Suprapubic skin (tissue), 4 donors: ENCODE measurements around the gene WNT3. TPM values are rescaled to one million over a fixed set of nuclear protein-coding genes. Genes with fewer than 3 reads are reported as not detected.

Experiments used
- DNase-seq, 2 donors: peaks; one replicate each; pipeline ENCODE4 v3.0.0-alpha.2; 2019; ENCODE audit warnings: low spot score in 2 of 2
- H3K27ac ChIP-seq: fragments of 200-600 bp; sonication (generic); one replicate; pipeline ENCODE4 v1.5.1; 2019
- H3K27me3 ChIP-seq: fragments of 200-600 bp; sonication (generic); one replicate; pipeline ENCODE4 v1.5.1; 2019
- H3K36me3 ChIP-seq: fragments of 200-600 bp; sonication (generic); one replicate; pipeline ENCODE4 v1.5.1; 2019
- H3K4me1 ChIP-seq: fragments of 200-600 bp; sonication (generic); one replicate; pipeline ENCODE4 v1.5.1; 2019
- H3K4me3 ChIP-seq: fragments of 200-600 bp; sonication (generic); one replicate; pipeline ENCODE4 v1.5.1; 2019; ENCODE audit warnings: mild to moderate bottlenecking
- H3K9me3 ChIP-seq: fragments of 200-600 bp; sonication (generic); one replicate; pipeline ENCODE4 v1.5.1; 2019
- EP300 ChIP-seq: sonication (generic); formaldehyde crosslinking; IDR thresholded peaks from one replicate; pipeline ENCODE4 v1.6.1; 2017; ENCODE audit warnings: antibody characterized with exemption
- POLR2A ChIP-seq, 2 donors: fragments of 450-650 bp; IDR thresholded peaks; one replicate each; pipeline ENCODE4 v1.6.1; 2017; ENCODE audit warnings: antibody characterized with exemption in 2 of 2, mild to moderate bottlenecking in 2 of 2, moderate library complexity in 2 of 2
- POLR2AphosphoS5 ChIP-seq, 3 donors: sonication (generic); formaldehyde crosslinking; IDR thresholded peaks; one replicate each; pipeline ENCODE4 v1.6.1; 2017; ENCODE audit warnings: antibody characterized with exemption in 3 of 3
- WGBS: methylation state at CpG from one replicate; pipeline ENCODE4 v1.1.5; 2018; 5-methylcytosine and 5-hydroxymethylcytosine counted together
- total RNA-seq, 4 donors: library from RNA; depleted of rRNA; stranded (reverse); fragments of >200 nt; gene quantifications; one replicate each; pipeline ENCODE4 v1.1.0, GENCODE V29; 2016
- TF ChIP-seq, protein P1 (sequence below), 2 donors: fragments of 200-600 bp in 1 of 2; fragments of 450-650 bp in 1 of 2; sonication (generic) in 1 of 2; IDR thresholded peaks; one replicate each; pipeline ENCODE4 v1.5.1; 2016 to 2019; ENCODE audit warnings: antibody characterized with exemption in 2 of 2, mild to moderate bottlenecking in 1 of 2, moderate library complexity in 1 of 2

Gene WNT3
- total RNA-seq, 4 donors from 2014 or later = 39.3 to 84.9 (median 61.7) TPM

DNA sequence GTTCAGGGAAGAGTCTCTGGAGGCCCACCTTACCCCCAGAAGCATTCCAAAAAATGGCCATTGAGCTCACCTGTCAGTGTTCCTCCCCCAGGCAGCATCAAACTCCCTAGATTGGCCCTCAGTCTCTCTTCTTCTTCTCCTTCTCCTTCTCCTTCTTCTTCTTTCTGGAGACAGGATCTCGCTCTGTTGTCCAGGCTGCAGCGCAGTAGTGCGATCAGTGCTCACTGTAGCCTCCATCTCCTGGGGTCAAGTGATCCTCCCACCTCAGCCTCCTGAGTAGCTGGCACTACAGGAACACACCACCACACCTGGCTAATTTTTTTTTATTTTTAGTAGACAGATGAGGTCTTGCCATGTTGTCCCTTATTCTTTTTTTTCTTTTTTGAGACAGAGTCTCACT is 16.4 kb upstream of the WNT3 start:
- 99% methylated on average over 3 of the region's 3 CpGs for WGBS
- H3K27me3 ChIP-seq = peaks cover 3% of the 10 kb centered on the region
- H3K27ac ChIP-seq = no peak overlapping the region
- TF ChIP-seq, protein P1, sequence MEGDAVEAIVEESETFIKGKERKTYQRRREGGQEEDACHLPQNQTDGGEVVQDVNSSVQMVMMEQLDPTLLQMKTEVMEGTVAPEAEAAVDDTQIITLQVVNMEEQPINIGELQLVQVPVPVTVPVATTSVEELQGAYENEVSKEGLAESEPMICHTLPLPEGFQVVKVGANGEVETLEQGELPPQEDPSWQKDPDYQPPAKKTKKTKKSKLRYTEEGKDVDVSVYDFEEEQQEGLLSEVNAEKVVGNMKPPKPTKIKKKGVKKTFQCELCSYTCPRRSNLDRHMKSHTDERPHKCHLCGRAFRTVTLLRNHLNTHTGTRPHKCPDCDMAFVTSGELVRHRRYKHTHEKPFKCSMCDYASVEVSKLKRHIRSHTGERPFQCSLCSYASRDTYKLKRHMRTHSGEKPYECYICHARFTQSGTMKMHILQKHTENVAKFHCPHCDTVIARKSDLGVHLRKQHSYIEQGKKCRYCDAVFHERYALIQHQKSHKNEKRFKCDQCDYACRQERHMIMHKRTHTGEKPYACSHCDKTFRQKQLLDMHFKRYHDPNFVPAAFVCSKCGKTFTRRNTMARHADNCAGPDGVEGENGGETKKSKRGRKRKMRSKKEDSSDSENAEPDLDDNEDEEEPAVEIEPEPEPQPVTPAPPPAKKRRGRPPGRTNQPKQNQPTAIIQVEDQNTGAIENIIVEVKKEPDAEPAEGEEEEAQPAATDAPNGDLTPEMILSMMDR (IDR thresholded peaks at IDR 0.05) = no peak
- TF ChIP-seq POLR2AphosphoS5 (IDR thresholded peaks at IDR 0.05) = no peak
- no peak for TF ChIP-seq POLR2A (IDR thresholded peaks at IDR 0.05)
- TF ChIP-seq EP300 = no peak
- H3K4me3 ChIP-seq = no peak overlapping the region
- peaks cover 7% of the 10 kb centered on the region for H3K4me1 ChIP-seq
- no peaks in the 10 kb centered on the region for H3K9me3 ChIP-seq
- H3K36me3 ChIP-seq = no peaks in the 10 kb centered on the region
- no peak for DNase-seq

DNA sequence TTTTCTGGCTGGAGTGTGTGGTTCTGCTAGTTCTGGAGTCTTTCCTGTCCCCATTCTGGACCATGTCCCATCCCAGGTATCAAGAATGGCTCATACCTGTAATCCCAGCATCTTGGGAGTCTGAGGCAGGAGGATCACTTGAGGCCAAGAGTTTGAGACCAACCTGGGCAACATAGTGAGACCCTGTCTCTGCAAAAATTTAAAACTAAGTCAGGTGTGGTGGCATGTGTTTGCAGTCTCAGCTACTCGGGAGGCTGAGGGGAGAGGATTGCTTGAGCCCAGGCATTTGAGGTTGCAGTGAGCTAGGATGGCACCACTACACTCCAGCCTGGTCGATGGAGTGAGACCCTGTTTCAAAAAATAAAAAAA is 15.3 kb upstream of the WNT3 start:
- Histone ChIP-seq H3K36me3 (no peaks in the 10 kb centered on the region), H3K4me3 (no peak overlapping the region), H3K27me3 (peaks cover 3% of the 10 kb centered on the region), H3K27ac (no peak overlapping the region), H3K4me1 (peaks cover 7% of the 10 kb centered on the region), H3K9me3 (no peaks in the 10 kb centered on the region)
- WGBS = 88% methylated on average over 2 of the region's 2 CpGs
- no peak for DNase-seq
- TF ChIP-seq, protein P1 (IDR thresholded peaks at IDR 0.05) = no peak
- no peak for TF ChIP-seq POLR2AphosphoS5 (IDR thresholded peaks at IDR 0.05)
- TF ChIP-seq POLR2A (IDR thresholded peaks at IDR 0.05) = no peak
- no peak for TF ChIP-seq EP300

DNA sequence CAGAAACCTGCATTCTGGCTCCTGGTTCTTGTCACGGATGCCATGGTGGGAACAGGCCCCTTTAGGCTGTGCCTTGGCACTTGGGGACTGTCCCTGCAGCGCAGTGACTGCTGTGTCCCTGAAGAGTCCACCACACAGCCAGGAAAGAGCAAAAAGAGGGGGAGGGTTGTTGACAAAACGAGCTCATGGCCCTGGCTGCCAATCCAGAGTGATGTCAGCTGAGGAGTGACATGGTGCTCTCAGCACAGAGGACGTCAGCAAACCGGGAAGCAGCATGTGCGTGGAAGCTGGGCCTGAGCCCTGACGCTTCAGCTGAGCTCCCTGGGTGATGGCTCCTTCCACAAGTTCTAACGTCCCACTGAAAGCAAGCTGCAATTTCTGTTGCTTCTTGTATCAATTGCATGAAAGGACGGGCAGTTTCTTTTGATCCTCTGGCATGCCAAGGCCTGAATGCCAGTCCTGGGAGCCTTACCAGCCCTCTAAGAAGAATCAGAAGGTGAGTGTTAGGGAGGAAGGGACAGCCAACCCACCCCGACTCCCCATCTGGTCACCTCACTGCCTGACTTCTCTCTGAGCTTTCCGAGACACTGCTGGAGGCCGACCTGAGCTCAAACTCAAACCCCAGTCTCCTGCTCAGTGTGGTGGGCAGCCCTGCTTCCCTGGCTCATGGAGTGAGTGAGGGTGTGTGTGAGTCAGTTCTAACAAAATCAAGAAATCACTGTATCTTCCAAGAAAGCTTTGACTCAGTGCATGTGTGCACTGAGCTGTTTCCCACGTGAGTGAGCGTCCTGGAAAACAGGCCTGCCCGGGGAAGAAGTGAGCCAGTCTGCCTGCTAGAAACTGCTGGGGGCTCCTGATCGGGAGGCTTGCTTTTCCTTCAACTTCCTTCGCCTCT is 14.7 kb upstream of the WNT3 start:
- H3K4me1 ChIP-seq = peaks cover 7% of the 10 kb centered on the region
- TF ChIP-seq POLR2AphosphoS5 (IDR thresholded peaks at IDR 0.05) (no peak), EP300 (no peak), POLR2A (IDR thresholded peaks at IDR 0.05) (no peak)
- TF ChIP-seq, protein P1 (IDR thresholded peaks at IDR 0.05) = no peak
- peaks cover 3% of the 10 kb centered on the region for H3K27me3 ChIP-seq
- H3K4me3 ChIP-seq = no peak overlapping the region
- no peak for DNase-seq
- peak overlapping the region; percentile 32 for H3K27ac ChIP-seq
- 33% methylated on average over 12 of the region's 17 CpGs for WGBS
- H3K36me3 ChIP-seq = no peaks in the 10 kb centered on the region
- H3K9me3 ChIP-seq = no peaks in the 10 kb centered on the region

DNA sequence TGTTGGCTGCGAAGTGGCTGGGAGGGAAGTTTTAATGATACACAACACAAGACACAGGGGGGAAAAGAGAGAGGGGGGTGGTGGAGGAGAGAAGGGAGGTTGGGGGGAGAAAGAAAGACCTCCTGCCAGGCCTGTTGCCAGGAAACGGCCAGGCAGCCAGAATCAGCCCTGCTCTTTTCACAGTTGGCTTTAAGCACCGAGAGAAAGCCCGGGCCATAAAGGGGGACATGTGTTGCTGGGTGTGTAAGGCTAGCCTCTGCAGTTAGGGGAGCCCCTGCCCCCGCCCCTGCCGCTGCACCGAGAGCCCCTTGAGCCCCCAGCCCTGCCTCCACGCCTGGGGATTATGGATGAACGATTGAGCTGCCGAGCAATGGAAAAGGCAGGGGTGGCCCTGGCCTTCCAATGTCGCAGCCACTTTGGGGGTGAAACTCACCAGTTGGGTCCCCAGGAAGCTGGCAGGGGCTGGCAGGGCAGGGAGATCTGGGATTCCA is 13.9 kb upstream of the WNT3 start:
- H3K27ac ChIP-seq = no peak overlapping the region
- DNase-seq = no peak
- H3K36me3 ChIP-seq = no peaks in the 10 kb centered on the region
- peaks cover 7% of the 10 kb centered on the region for H3K4me1 ChIP-seq
- peaks cover 3% of the 10 kb centered on the region for H3K27me3 ChIP-seq
- no peak overlapping the region for H3K4me3 ChIP-seq
- WGBS = 68% methylated on average over 5 of the region's 11 CpGs
- TF ChIP-seq EP300 = no peak
- no peaks in the 10 kb centered on the region for H3K9me3 ChIP-seq

DNA sequence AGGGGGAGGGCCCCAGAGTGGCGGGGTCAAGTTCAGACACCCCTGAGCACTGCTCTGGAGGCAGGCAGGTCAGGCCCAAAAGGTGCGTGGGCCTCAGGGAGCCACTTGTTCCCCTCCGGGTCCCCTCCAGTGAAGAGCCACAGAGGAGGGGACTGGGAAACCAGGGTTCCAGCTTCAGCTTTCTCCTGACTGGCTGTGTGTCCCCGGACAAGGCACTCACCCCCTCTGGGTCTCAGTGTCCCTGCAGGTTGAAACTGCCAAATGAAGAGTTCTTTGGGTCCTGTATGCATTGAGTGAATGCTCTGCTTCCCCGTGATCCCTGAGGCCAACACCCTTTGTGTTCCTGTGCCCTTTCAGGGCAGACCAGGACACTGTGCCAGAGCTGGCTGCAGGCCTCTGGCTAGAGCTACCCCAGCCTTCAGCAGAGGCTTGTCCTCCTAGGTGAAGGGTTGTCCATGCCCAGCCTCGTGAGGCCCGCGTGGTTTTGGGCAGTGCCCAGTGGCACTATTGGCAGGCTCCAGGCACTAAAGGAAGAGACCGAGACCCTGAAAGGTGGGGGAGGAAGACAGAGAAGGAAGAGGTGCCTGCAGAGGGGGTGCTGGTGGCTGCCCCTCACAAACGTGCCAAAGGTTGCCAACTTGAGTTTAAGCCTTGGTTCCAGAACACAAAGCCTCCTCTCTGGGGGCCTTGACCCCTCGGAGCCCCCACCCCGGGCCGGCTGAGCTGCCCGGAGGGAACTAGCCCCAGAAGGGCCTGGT is 13.3 kb upstream of the WNT3 start:
- H3K27me3 ChIP-seq = peaks cover 3% of the 10 kb centered on the region
- no peaks in the 10 kb centered on the region for H3K9me3 ChIP-seq
- DNase-seq = no peak
- 64% methylated on average over 12 of the region's 14 CpGs for WGBS
- H3K36me3 ChIP-seq = no peaks in the 10 kb centered on the region
- TF ChIP-seq POLR2A (IDR thresholded peaks at IDR 0.05) = no peak
- no peak for TF ChIP-seq EP300
- TF ChIP-seq, protein P1 (IDR thresholded peaks at IDR 0.05) = no peak
- TF ChIP-seq POLR2AphosphoS5 (IDR thresholded peaks at IDR 0.05) = no peak
- peaks cover 7% of the 10 kb centered on the region for H3K4me1 ChIP-seq
- no peak overlapping the region for H3K4me3 ChIP-seq
- no peak overlapping the region for H3K27ac ChIP-seq
